ENCODE measurements around the gene GRK4.
"Not testable (repeated sequence)": the region's sequence is repeated elsewhere in the genome, so short reads cannot be mapped to it uniquely, and the experiment has no call there.

The GRK4 gene

GRCh38 chr4:3043282-3044020, 80.1 kb downstream of the GRK4 start:
- DNase-seq = no peak

DNA sequence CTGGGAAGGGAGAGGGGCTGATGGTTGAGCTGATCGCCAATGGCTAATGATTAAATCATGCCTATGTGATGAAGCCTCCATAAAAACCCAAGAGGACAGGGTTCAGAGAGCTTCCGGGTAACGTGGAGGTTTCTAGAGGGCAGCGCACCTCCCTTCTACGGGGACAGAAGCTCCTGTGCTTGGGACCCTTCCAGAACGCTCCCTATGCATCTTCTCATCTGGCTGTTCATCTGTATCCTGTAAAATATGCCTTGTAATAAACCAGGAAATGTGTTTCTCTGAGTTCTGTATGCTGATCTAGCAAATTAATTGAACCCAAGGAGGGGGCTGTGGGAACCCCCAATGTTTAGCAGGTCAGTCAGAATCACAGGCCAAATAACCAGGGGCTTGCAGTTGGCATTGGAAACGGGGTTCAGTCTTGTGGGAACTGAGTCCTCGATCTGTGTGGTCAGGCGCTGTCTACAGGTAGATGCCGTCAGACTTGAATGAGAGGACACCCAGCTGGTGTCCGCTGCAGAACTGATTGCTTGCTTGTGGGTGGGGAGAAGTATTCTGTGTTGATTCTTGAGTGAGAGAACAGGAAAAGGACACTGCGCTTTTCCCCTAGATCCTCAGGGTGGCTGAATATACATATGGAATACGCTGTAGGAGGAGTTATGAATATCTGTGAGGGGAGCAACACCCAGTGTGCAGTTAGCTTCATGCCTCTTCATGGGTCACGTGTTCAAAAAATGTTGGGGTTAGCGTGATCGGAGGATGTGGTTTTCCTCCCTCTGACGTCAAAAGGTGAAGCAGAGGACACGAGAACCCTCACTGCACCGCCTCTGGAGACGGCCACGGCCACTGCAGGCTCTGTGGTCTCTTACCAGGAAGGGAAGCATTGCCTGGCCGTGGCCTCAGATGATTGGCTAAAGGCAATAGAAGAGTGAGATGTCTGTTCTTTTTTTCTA, 81.8 kb downstream of the GRK4 start:
- DNase-seq = no peak

- no peak for DNase-seq
These were observed 82.8 kb downstream of the GRK4 start for GRCh38 chr4:3046162-3046561.

DNA sequence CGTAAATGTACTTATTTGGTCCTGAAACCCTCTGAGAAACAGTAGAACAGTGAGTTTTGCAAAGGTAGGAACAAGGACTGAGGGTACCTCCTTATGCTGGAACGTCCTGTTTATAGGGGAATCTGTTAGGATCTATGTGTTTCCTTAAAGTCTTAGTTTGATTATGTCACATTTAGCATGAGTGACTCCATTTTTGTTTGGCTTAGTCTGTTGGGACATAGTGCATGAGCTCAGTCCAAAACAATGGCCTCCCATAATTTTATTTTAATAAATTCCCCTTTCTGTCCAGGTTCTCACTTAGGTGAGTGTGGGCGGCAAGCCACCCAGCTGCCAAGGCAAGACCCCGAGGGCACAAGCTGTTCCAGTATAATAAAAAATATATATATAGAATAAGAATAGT, 83.3 kb downstream of the GRK4 start:
- DNase-seq = no peak

- DNase-seq = peak; percentile 6
These were observed 84.3 kb downstream of the GRK4 start for GRCh38 chr4:3047464-3048286.

GRCh38 chr4:3051141-3051897, 87.9 kb downstream of the GRK4 start:
- DNase-seq = not testable (repeated sequence)

GRCh38 chr4:3054169-3054759, 90.9 kb downstream of the GRK4 start:
- no peak for DNase-seq

GRCh38 chr4:3059943-3060342, 96.6 kb downstream of the GRK4 start:
- no peak for DNase-seq

GRCh38 chr4:3060946-3061345, 97.6 kb downstream of the GRK4 start:
- DNase-seq = no peak

GRCh38 chr4:3062471-3062870, 99.1 kb downstream of the GRK4 start:
- DNase-seq = no peak

- DNase-seq = no peak
These were observed 102.2 kb downstream of the GRK4 start for GRCh38 chr4:3065551-3065950.

- DNase-seq = no peak
These were observed 103.5 kb downstream of the GRK4 start for GRCh38 chr4:3066836-3067400.

- DNase-seq = no peak
These were observed 104.2 kb downstream of the GRK4 start for GRCh38 chr4:3067473-3068001.

DNA sequence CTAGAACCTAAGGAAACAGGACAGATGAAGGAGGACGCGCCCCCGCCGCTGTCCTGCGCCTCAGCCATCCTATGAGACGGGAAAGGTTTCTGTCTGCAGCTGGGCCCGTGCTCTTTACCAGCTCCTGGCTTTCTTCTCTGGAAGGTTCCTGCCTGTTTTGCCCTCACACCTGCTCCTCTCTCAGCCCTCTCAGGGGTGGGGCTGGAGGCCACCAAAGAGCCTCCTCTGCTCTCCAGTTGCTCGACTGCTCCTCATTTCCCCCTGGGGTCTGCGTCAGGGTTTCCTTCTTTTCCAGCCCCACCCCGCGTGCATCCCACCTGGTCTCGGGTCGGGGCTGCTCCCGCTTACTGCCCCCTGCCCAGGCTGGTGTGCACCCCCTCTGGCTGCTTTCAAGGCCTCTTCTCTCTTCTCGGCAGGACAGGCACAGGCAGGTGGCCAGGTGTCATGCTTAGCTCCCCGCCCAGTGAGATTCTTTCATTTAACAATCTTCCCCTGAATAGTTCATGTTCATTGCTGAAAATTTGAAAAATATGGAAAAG, 106.4 kb downstream of the GRK4 start:
- DNase-seq = no peak

GRCh38 chr4:3070709-3071500, 107.5 kb downstream of the GRK4 start:
- no peak for DNase-seq

DNA sequence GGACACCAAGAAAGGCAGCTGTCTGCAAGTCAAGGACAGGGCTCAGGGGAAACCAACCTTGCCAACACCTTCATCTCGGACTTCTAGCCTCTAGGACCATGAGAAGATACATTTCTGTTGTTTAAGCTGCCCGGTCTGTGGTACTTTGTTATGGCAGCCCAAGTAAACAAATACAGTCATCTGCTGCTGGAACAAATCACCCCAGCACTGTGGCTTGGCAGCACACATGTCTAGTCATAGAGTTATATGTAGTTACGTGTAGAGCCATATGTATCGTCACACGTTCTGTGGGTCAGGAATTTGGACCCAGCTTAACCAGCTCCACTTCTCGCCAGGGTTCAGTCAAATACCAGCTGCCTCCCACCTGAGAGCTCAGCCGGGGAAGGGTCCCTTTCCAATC, 108.4 kb downstream of the GRK4 start:
- no peak for DNase-seq

DNA sequence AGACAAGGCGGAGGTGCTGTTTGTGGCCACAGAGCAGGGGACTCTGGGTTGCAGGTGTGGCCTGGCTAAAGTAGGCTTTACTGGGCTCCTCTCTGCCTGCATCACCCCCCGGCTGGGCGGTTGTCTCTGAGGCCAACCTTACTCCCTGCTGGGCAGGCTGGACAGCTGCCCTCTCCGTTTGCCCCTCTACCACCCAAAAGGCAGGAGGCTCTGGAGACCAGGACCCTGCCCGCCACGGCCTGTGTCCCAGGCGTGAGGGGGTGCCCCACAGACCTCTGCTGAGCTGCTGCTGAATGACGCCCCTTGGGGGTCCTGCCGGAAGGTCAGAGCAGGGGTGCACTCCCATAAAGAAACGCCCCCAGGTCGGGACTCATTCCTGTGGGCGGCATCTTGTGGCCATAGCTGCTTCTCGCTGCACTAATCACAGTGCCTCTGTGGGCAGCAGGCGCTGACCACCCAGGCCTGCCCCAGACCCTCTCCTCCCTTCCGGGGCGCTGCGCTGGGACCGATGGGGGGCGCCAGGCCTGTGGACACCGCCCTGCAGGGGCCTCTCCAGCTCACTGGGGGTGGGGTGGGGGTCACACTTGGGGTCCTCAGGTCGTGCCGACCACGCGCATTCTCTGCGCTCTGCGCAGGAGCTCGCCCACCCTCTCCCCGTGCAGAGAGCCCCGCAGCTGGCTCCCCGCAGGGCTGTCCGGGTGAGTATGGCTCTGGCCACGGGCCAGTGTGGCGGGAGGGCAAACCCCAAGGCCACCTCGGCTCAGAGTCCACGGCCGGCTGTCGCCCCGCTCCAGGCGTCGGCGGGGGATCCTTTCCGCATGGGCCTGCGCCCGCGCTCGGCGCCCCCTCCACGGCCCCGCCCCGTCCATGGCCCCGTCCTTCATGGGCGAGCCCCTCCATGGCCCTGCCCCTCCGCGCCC, 110.0 kb downstream of the GRK4 start:
- DNase-seq = no peak

GRCh38 chr4:3074078-3074845, 110.9 kb downstream of the GRK4 start, which contains the start of the genes HTT and HTT-AS:
HTT (plus strand) TSS chr4:3074681; CDS start chr4:3074826, 145 bp downstream.
HTT-AS (minus strand) TSS chr4:3074538.
- peak; percentile 33 for DNase-seq
